ENCODE measurements around the gene CAV3. TPM values are rescaled to one million over a fixed set of nuclear protein-coding genes. Genes with fewer than 3 reads are reported as not detected.

The CAV3 gene
- total RNA-seq, 3 donors from 2014 or later: not detected

GRCh38 chr3:8755564-8756237, 22.1 kb downstream of the CAV3 start:
- Histone ChIP-seq H3K36me3 (no peaks in the 10 kb centered on the region), H3K4me3 (peak overlapping the region in 1 of 3 donors; percentile 40), H3K27me3 (no peaks in the 10 kb centered on the region), H3K9me3 (no peaks in the 10 kb centered on the region), H3K27ac (no peak overlapping the region), H3K4me1 (no peaks in the 10 kb centered on the region)
- no peak for TF ChIP-seq CTCF (IDR thresholded peaks at IDR 0.05)
- no peak for TF ChIP-seq POLR2A (IDR thresholded peaks at IDR 0.05)
- no peak for TF ChIP-seq POLR2AphosphoS5 (IDR thresholded peaks at IDR 0.05)
- DNase-seq (ENCODE audit: low spot score in 2 of 2): no peak
- intact Hi-C loops (cut with DNase I; ENCODE audit: low total_unique reads): no loop called here

GRCh38 chr3:8756671-8757070, 23.1 kb downstream of the CAV3 start:
- Histone ChIP-seq H3K36me3 (no peaks in the 10 kb centered on the region), H3K9me3 (no peaks in the 10 kb centered on the region), H3K4me1 (no peaks in the 10 kb centered on the region), H3K27me3 (no peaks in the 10 kb centered on the region), H3K27ac (no peak overlapping the region), H3K4me3 (peak overlapping the region in 2 of 3 donors; percentile 2 to 40)
- no peak for DNase-seq (ENCODE audit: low spot score in 2 of 2)
- TF ChIP-seq CTCF (IDR thresholded peaks at IDR 0.05) (no peak), POLR2AphosphoS5 (IDR thresholded peaks at IDR 0.05) (no peak), POLR2A (IDR thresholded peaks at IDR 0.05) (no peak)
- intact Hi-C loops (cut with DNase I; ENCODE audit: low total_unique reads): no loop called here

GRCh38 chr3:8757551-8758518, 24.2 kb downstream of the CAV3 start:
- Histone ChIP-seq H3K27ac (no peak overlapping the region), H3K4me1 (no peaks in the 10 kb centered on the region), H3K27me3 (no peaks in the 10 kb centered on the region), H3K9me3 (no peaks in the 10 kb centered on the region), H3K4me3 (peak overlapping the region in 2 of 3 donors; percentile 19 to 25), H3K36me3 (no peaks in the 10 kb centered on the region)
- TF ChIP-seq CTCF (IDR thresholded peaks at IDR 0.05) (no peak), POLR2A (IDR thresholded peaks at IDR 0.05) (no peak), POLR2AphosphoS5 (IDR thresholded peaks at IDR 0.05) (no peak)
- DNase-seq (ENCODE audit: low spot score in 2 of 2): peak in 1 of 2 donors; percentile 14
- intact Hi-C loops (cut with DNase I; ENCODE audit: low total_unique reads): no loop called here

- intact Hi-C loops (cut with DNase I; ENCODE audit: low total_unique reads): no loop called here
- no peak for DNase-seq (ENCODE audit: low spot score in 2 of 2)
- H3K4me3 ChIP-seq: peak overlapping the region in 1 of 3 donors; percentile 75
- no peaks in the 10 kb centered on the region for H3K36me3 ChIP-seq
- H3K27me3 ChIP-seq: no peaks in the 10 kb centered on the region
- H3K9me3 ChIP-seq: no peaks in the 10 kb centered on the region
- no peak overlapping the region for H3K27ac ChIP-seq
- no peaks in the 10 kb centered on the region for H3K4me1 ChIP-seq
- no peak for TF ChIP-seq CTCF (IDR thresholded peaks at IDR 0.05)
Observed at GRCh38 chr3:8759038-8759707, 25.6 kb downstream of the CAV3 start.

Measured in breast epithelium (tissue), 4 donors.